Spleen (tissue), 11 donors: ENCODE measurements around the gene THBS4. TPM values are rescaled to one million over a fixed set of nuclear protein-coding genes. Genes with fewer than 3 reads are reported as not detected.

Experiments
- DNase-seq: peaks from one replicate; pipeline ENCODE4 v3.0.0-alpha.2; 2020
- H3K27ac ChIP-seq, 8 donors: fragments of 200-600 bp; sonication (generic) in 7 of 8; 1 replicate in 4 of 8; 2 replicates in 4 of 8; pipeline versions ENCODE4 v1.5.0 to v1.8.0; 2016 to 2021; ENCODE audit warnings: inconsistent platforms in 4 of 8, mild to moderate bottlenecking in 4 of 8, moderate library complexity in 1 of 8
- H3K27me3 ChIP-seq, 7 donors: fragments of 200-600 bp; sonication (generic) in 6 of 7; replicated peaks in 1 of 7; 1 replicate in 4 of 7; 2 replicates in 3 of 7; pipeline versions ENCODE4 v1.5.0 to v1.8.0; 2016 to 2021; ENCODE audit warnings: inconsistent platforms in 3 of 7, mild to moderate bottlenecking in 1 of 7
- H3K36me3 ChIP-seq, 6 donors: fragments of 200-600 bp; sonication (generic) in 5 of 6; 1 replicate in 4 of 6; 2 replicates in 2 of 6; pipeline versions ENCODE4 v1.5.0 to v1.8.0; 2016 to 2021; ENCODE audit warnings: inconsistent platforms in 2 of 6
- H3K4me1 ChIP-seq, 6 donors: fragments of 200-600 bp; sonication (generic) in 5 of 6; 1 replicate in 3 of 6; 2 replicates in 3 of 6; pipeline versions ENCODE4 v1.5.0 to v1.8.0; 2016 to 2021; ENCODE audit warnings: inconsistent platforms in 3 of 6
- H3K4me3 ChIP-seq, 8 donors: fragments of 200-600 bp; sonication (generic) in 7 of 8; 1 replicate in 4 of 8; 2 replicates in 4 of 8; pipeline versions ENCODE4 v1.5.0 to v1.8.0; 2016 to 2021; ENCODE audit warnings: inconsistent platforms in 4 of 8, mild to moderate bottlenecking in 4 of 8, moderate library complexity in 2 of 8
- H3K9me3 ChIP-seq, 8 donors: fragments of 200-600 bp; sonication (generic) in 7 of 8; 1 replicate in 4 of 8; 2 replicates in 4 of 8; pipeline versions ENCODE4 v1.5.0 to v1.8.0; 2016 to 2021; ENCODE audit warnings: inconsistent platforms in 4 of 8
- CTCF ChIP-seq, 11 experiments: fragments of 200-600 bp in 7 of 11; fragments of 450-650 bp in 4 of 11; sonication (generic) in 4 of 11; IDR thresholded peaks in 8 of 11; conservative IDR thresholded peaks in 3 of 11; 1 replicate in 7 of 11; 2 replicates in 4 of 11; pipeline versions ENCODE4 v1.4.0 to v1.8.0; 2016 to 2021; ENCODE audit warnings: antibody characterized with exemption in 11 of 11, inconsistent platforms in 4 of 11, mild to moderate bottlenecking in 1 of 11
- POLR2A ChIP-seq, 3 donors: fragments of 450-650 bp; IDR thresholded peaks; one replicate each; pipeline ENCODE4 v1.5.1; 2017; ENCODE audit warnings: antibody characterized with exemption in 3 of 3, mild to moderate bottlenecking in 1 of 3
- POLR2AphosphoS5 ChIP-seq, 3 donors: sonication (generic); formaldehyde crosslinking; IDR thresholded peaks; one replicate each; pipeline ENCODE4 v1.5.1; 2017; ENCODE audit warnings: antibody characterized with exemption in 3 of 3
- WGBS, 5 donors: extraction: QIAGEN DNeasy Blood & Tissue Kit in 3 of 5; methylation state at CpG; one replicate each; pipeline versions ENCODE4 v1.1.5 to v1.1.7; 2013 to 2018; 5-methylcytosine and 5-hydroxymethylcytosine counted together
- intact Hi-C: fragments of 100-400 bp; cut with DNase I; formaldehyde crosslinking; loops from one replicate; pipeline ENCODE4 v1.15.0; 2023; ENCODE audit warnings: low total_unique reads
- polyA plus RNA-seq, 3 donors: library from polyadenylated mRNA; stranded (reverse); fragments of 200-250 nt; gene quantifications; one replicate each; pipeline ENCODE4 v1.2.1, GENCODE V29; 2013
- total RNA-seq, 7 donors: library from RNA; depleted of rRNA in 3 of 7; stranded (reverse); fragments of >200 nt in 3 of 7; fragmentation: NEBNext Ultra II Directional in 4 of 7; extraction: Animal tissue kit (Norgen Biotek cat#: 25700) in 4 of 7; gene quantifications; one replicate each; pipeline versions ENCODE4 v1.1.0 to v1.2.1, GENCODE V29; 2016 to 2021
- donor health status: healthy with polysubstance abuse.
- donor health status: DM: no; HTN: no; CAD: no; lungs with moderate emphysema.
- donor health status: DM: no; HTN: no; CAD: no.
- donor health status: Bipolar disorder and iron deficiency.
- donor health status: healthy.
- donor health status: DM: no; HTN: no; CAD: no.
- donor health status: DM: yes; HTN: yes; CAD: no.

The THBS4 gene
- total and polyA plus RNA-seq, 10 donors, result 0.34 to 1.1 (median 0.68) TPM

GRCh38 chr5:80057099-80057498, 22.0 kb downstream of the THBS4 start:
- 89 to 96% (median 93%) methylated on average over 2 of the region's 2 CpGs for WGBS, 5 donors
- DNase-seq, result no peak
- no peaks in the 10 kb centered on the region for H3K27me3 ChIP-seq
- TF ChIP-seq POLR2A (IDR thresholded peaks at IDR 0.05) (no peak), CTCF (IDR thresholded peaks at IDR 0.05 in 8 of 11, conservative IDR thresholded peaks at IDR 0.05 in 3 of 11) (no peak), POLR2AphosphoS5 (IDR thresholded peaks at IDR 0.05) (no peak)
- H3K27ac ChIP-seq, result no peak overlapping the region
- intact Hi-C loops, result no loop called here
- no peaks in the 10 kb centered on the region for H3K4me1 ChIP-seq
- H3K4me3 ChIP-seq, result no peak overlapping the region
- no peaks in the 10 kb centered on the region for H3K36me3 ChIP-seq
- no peaks in the 10 kb centered on the region for H3K9me3 ChIP-seq

DNA sequence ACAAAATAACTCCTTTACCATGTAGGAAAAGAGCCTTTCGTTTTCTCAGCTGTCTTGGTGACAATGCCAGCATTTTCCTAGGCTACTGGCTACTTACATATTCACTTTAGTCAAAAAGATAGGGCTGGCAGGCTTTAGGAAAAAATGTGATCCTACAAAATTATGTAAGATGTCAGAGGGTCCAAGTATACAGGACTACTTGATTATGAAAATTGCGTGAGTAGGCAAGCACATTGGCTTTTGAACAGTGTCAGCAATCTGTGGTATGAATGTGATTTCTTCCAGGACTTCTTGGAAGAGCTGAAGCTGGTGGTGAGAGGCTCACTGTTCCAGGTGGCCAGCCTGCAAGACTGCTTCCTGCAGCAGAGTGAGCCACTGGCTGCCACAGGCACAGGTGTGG, 22.8 kb downstream of the THBS4 start:
- Histone ChIP-seq H3K9me3 (no peaks in the 10 kb centered on the region), H3K27ac (no peak overlapping the region), H3K4me1 (no peaks in the 10 kb centered on the region), H3K27me3 (no peaks in the 10 kb centered on the region), H3K4me3 (no peak overlapping the region), H3K36me3 (no peaks in the 10 kb centered on the region)
- intact Hi-C loops, result no loop called here
- TF ChIP-seq POLR2AphosphoS5 (IDR thresholded peaks at IDR 0.05) (no peak), CTCF (IDR thresholded peaks at IDR 0.05 in 8 of 11, conservative IDR thresholded peaks at IDR 0.05 in 3 of 11) (no peak), POLR2A (IDR thresholded peaks at IDR 0.05) (no peak)
- WGBS, 5 donors, result 80 to 90% (median 83%) methylated on average over 2 of the region's 2 CpGs
- DNase-seq, result no peak

GRCh38 chr5:80059354-80059980, 24.3 kb downstream of the THBS4 start:
- WGBS, 5 donors, result 91 to 96% (median 94%) methylated on average over 18 of the region's 18 CpGs

GRCh38 chr5:80060966-80061365, 25.8 kb downstream of the THBS4 start:
- intact Hi-C loops, result no loop called here
- no peak for DNase-seq
- Histone ChIP-seq H3K4me1 (no peaks in the 10 kb centered on the region), H3K4me3 (no peak overlapping the region), H3K36me3 (no peaks in the 10 kb centered on the region), H3K27me3 (no peaks in the 10 kb centered on the region), H3K9me3 (no peaks in the 10 kb centered on the region), H3K27ac (no peak overlapping the region)
- no peak for TF ChIP-seq CTCF (IDR thresholded peaks at IDR 0.05 in 8 of 11, conservative IDR thresholded peaks at IDR 0.05 in 3 of 11)
- TF ChIP-seq POLR2A (IDR thresholded peaks at IDR 0.05), result no peak
- TF ChIP-seq POLR2AphosphoS5 (IDR thresholded peaks at IDR 0.05), result no peak
- WGBS, 5 donors, result 75 to 84% (median 75%) methylated on average over 4 of the region's 4 CpGs

More at GRCh38 chr5:80059354-80059980, 24.3 kb downstream of the THBS4 start:
- DNase-seq, result no peak
- TF ChIP-seq POLR2AphosphoS5 (IDR thresholded peaks at IDR 0.05) (no peak), POLR2A (IDR thresholded peaks at IDR 0.05) (no peak), CTCF (IDR thresholded peaks at IDR 0.05 in 8 of 11, conservative IDR thresholded peaks at IDR 0.05 in 3 of 11) (no peak)
- no peak overlapping the region for H3K27ac ChIP-seq
- intact Hi-C loops, result no loop called here
- H3K4me3 ChIP-seq, result no peak overlapping the region
- no peaks in the 10 kb centered on the region for H3K9me3 ChIP-seq
- H3K36me3 ChIP-seq, result no peaks in the 10 kb centered on the region
- H3K27me3 ChIP-seq, result no peaks in the 10 kb centered on the region
- no peaks in the 10 kb centered on the region for H3K4me1 ChIP-seq
